Measurements from ENCODE around the gene IGFBP2.

Gene IGFBP2

DNA sequence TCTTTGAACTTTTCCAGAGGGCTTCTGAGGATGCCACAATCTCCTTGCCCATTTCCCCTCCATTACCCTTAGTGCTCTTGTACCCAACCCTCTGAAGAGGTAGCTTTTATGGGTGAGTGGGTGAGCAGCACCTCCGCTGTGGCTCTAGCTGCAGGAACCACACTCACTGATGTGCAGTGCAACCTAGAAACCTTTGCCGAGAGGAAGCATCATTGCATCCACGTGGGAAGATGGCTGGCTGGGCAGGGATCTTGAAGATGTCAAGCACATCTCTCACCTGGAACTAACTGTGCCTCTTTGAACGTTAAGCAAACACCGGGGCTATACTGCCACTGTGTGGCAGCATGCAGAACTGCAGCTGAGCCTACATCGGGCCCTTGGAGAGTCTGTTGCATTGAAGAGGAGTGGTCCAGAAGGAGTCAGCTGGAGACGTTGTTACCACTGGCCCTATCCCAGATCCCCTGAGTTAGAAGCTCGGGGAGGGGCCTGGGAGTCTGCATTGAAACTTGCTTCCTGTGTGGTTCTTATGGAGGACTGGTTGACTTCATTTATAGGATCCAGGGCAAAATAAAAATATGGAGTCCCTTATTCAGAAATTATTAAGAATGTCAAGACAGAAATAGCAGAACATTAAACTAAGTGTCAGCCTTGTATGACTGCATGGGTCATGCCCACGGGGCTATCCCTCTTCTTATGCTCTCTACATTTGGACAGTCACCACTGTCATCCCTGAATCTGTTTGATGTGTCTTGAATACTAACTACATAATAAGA, 33.4 kb downstream of the IGFBP2 start:
- TF ChIP-seq ZNF384 (IDR thresholded peaks at IDR 0.05) (no peak), HDGF (IDR thresholded peaks at IDR 0.05; ENCODE audit: borderline replicate concordance) (no peak), CTBP1 (IDR thresholded peaks at IDR 0.05; ENCODE audit: borderline replicate concordance) (no peak), FOXA1 (IDR thresholded peaks at IDR 0.05) (no peak), SUZ12 (IDR thresholded peaks at IDR 0.05) (no peak), FOXM1 (IDR thresholded peaks at IDR 0.05; ENCODE audit: borderline replicate concordance) (no peak), SP1 (IDR thresholded peaks at IDR 0.05) (no peak), L3MBTL2 (conservative IDR thresholded peaks at IDR 0.05) (no peak)
- TF ChIP-seq, protein P1, sequence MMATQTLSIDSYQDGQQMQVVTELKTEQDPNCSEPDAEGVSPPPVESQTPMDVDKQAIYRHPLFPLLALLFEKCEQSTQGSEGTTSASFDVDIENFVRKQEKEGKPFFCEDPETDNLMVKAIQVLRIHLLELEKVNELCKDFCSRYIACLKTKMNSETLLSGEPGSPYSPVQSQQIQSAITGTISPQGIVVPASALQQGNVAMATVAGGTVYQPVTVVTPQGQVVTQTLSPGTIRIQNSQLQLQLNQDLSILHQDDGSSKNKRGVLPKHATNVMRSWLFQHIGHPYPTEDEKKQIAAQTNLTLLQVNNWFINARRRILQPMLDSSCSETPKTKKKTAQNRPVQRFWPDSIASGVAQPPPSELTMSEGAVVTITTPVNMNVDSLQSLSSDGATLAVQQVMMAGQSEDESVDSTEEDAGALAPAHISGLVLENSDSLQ (IDR thresholded peaks at IDR 0.05): no peak
- DNase-seq (ENCODE audit: extremely low spot score): peak; percentile 77
- POLR2A ChIA-PET: no interaction called here
- CTCF ChIA-PET: interaction anchor here (0.5 to 1.6 kb wide), 9 partner anchors 69 to 1047 kb away, joined by 3 to 8 read pairs (median 3); no protein-coding TSS in a partner anchor

DNA sequence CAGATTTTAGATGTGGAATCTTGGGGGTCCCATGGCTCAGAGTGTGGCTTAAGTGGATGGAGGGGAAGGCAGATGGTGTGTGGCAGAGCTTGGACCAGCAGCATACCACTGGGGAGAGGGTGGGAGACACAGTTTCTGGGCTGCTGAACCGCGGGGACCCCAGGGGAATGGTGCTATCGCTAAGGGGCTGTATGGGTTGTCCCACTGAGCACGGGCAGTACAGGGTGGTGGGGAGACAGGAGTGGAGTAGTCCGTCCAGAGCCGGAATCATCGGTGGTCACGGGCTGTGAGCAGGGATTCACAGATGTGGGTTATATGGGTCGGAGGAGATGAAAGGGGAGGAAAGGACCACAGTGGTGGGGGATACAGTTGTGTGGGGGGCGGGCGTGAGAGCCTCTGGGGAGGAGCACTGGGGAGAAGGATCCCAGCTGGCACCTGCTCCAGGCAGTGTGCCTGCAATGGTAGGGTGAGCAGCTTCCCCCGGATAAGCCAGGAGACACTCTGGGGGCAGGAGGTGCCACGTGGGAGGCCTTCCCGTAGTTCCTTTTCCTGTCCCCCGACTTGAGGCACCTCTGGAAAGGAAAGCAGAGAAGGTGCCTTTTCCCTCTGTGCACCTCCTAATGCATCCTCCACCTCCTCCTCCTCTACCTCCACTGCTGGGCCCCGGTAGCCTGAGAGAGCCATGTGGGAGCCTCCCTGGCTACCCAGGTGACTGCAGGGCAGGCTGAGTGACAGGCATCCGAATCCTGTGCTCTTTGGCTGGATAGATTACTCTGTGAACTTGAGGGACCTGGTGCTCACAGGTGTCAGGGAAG, 37.3 kb downstream of the IGFBP2 start:
- ChIA-PET POLR2A (no interaction called here), CTCF (no interaction called here)
- no peak for TF ChIP-seq L3MBTL2 (conservative IDR thresholded peaks at IDR 0.05)
- no peak for TF ChIP-seq ELF4 (IDR thresholded peaks at IDR 0.05)
- no peak for TF ChIP-seq FOXA1 (IDR thresholded peaks at IDR 0.05)
- TF ChIP-seq SUZ12 (IDR thresholded peaks at IDR 0.05): no peak
- no peak for TF ChIP-seq NFRKB (IDR thresholded peaks at IDR 0.05)
- no peak for TF ChIP-seq TARDBP (IDR thresholded peaks at IDR 0.05)
- no peak for TF ChIP-seq LEF1 (IDR thresholded peaks at IDR 0.05; ENCODE audit: borderline replicate concordance)
- TF ChIP-seq CTBP1 (IDR thresholded peaks at IDR 0.05; ENCODE audit: borderline replicate concordance): no peak
- no peak for TF ChIP-seq BHLHE40 (IDR thresholded peaks at IDR 0.05; ENCODE audit: borderline replicate concordance)
- TF ChIP-seq HDGF (IDR thresholded peaks at IDR 0.05; ENCODE audit: borderline replicate concordance): no peak
- TF ChIP-seq, protein P1 (IDR thresholded peaks at IDR 0.05): no peak
- no peak for TF ChIP-seq ZNF384 (IDR thresholded peaks at IDR 0.05)
- no peak for TF ChIP-seq SP1 (IDR thresholded peaks at IDR 0.05)
- TF ChIP-seq ARNT (IDR thresholded peaks at IDR 0.05): no peak
- TF ChIP-seq FOXK2 (IDR thresholded peaks at IDR 0.05): no peak
- TF ChIP-seq FOXM1 (IDR thresholded peaks at IDR 0.05; ENCODE audit: borderline replicate concordance): no peak
- DNase-seq (ENCODE audit: extremely low spot score): no peak

- TF ChIP-seq ZNF384 (IDR thresholded peaks at IDR 0.05) (no peak), BHLHE40 (IDR thresholded peaks at IDR 0.05; ENCODE audit: borderline replicate concordance) (no peak), SUZ12 (IDR thresholded peaks at IDR 0.05) (no peak), TARDBP (IDR thresholded peaks at IDR 0.05) (no peak), NFRKB (IDR thresholded peaks at IDR 0.05) (no peak), HDGF (IDR thresholded peaks at IDR 0.05; ENCODE audit: borderline replicate concordance) (no peak), FOXK2 (IDR thresholded peaks at IDR 0.05) (no peak), ARNT (IDR thresholded peaks at IDR 0.05) (no peak), LEF1 (IDR thresholded peaks at IDR 0.05; ENCODE audit: borderline replicate concordance) (no peak), L3MBTL2 (conservative IDR thresholded peaks at IDR 0.05) (no peak)
- TF ChIP-seq, protein P1 (IDR thresholded peaks at IDR 0.05): no peak
- ChIA-PET CTCF (no interaction called here), POLR2A (no interaction called here)
- DNase-seq (ENCODE audit: extremely low spot score): no peak
Measured at GRCh38 chr2:216671081-216671411, 37.8 kb downstream of the IGFBP2 start.

GRCh38 chr2:216671791-216672343, 38.6 kb downstream of the IGFBP2 start:
- DNase-seq (ENCODE audit: extremely low spot score): no peak
- CTCF ChIA-PET: no interaction called here
- POLR2A ChIA-PET: no interaction called here
- TF ChIP-seq, protein P1 (IDR thresholded peaks at IDR 0.05): no peak

DNA sequence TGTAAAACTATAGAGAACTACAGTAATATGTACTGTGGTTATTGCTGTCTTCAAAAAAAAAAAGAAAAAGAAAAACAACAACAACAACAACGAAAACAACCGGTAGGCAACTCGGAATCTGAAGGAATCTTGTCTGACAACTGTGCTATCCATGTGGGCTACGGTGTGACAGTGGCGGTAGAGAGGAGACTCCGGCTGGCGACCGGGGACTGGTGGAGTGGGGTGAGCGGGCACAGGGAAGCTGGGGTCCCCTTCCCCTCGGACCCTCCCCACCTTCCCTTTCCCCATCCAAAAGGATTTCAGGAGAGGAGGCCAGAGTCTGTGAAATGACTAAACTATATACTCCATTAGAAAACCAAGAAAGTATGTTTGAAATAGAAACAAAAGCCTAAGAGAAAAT, 39.2 kb downstream of the IGFBP2 start:
- POLR2A ChIA-PET: no interaction called here
- CTCF ChIA-PET: no interaction called here
- DNase-seq (ENCODE audit: extremely low spot score): no peak
- no peak for TF ChIP-seq NFRKB (IDR thresholded peaks at IDR 0.05)
- no peak for TF ChIP-seq TARDBP (IDR thresholded peaks at IDR 0.05)

GRCh38 chr2:216673021-216673420, 39.8 kb downstream of the IGFBP2 start:
- no peak for TF ChIP-seq FOXM1 (IDR thresholded peaks at IDR 0.05; ENCODE audit: borderline replicate concordance)
- no peak for TF ChIP-seq HDGF (IDR thresholded peaks at IDR 0.05; ENCODE audit: borderline replicate concordance)
- no peak for TF ChIP-seq FOXK2 (IDR thresholded peaks at IDR 0.05)
- no peak for TF ChIP-seq ARNT (IDR thresholded peaks at IDR 0.05)
- no peak for TF ChIP-seq SUZ12 (IDR thresholded peaks at IDR 0.05)
- TF ChIP-seq ZNF384 (IDR thresholded peaks at IDR 0.05): no peak
- TF ChIP-seq LEF1 (IDR thresholded peaks at IDR 0.05; ENCODE audit: borderline replicate concordance): no peak
- no peak for DNase-seq (ENCODE audit: extremely low spot score)
- CTCF ChIA-PET: interaction anchor here (1.1 kb wide), 1 partner anchor 9 kb away, joined by 3 read pairs; no protein-coding TSS in a partner anchor
- POLR2A ChIA-PET: no interaction called here

Measured in HEK293T (cell line).